A549 treated with Hydrocortisone at 1 μM for 4 hours (cell line): Measurements from ENCODE around the gene KHDC1L. TPM values are rescaled to one million over a fixed set of nuclear protein-coding genes. Genes with fewer than 3 reads are reported as not detected.

Experiments
- total RNA-seq: library from RNA; stranded (reverse); fragments of 200-300 nt; extraction: Qiagen RNA extraction; gene quantifications from 5 replicates; pipeline ENCODE4 v1.2.3, GENCODE V29; 2022

KHDC1L gene
- 0.24 to 0.75 TPM (median 0.35 TPM) in 3 of 5 replicates, not detected in the others for total RNA-seq

GRCh38 chr6:73225396-73225795 lies at the start of gene KHDC1L:
TSS of gene KHDC1L (minus strand) at chr6:73225496. CDS start at chr6:73225408, 88 bp downstream.

GRCh38 chr6:73262671-73263569 lies 37.6 kb upstream of the KHDC1L start, which contains the start of gene KHDC1:
TSS of gene KHDC1 (minus strand) at chr6:73263196. CDS start at chr6:73242517, 20,679 bp downstream.

Other genes starting within 250 kb of the KHDC1L start
- 2.9 to 3.5 TPM (median 3.3 TPM) in 5 replicates for gene KHDC1, start 37.7 kb upstream of the KHDC1L start, total RNA-seq
- not detected in 5 replicates for gene DPPA5, start 128.8 kb upstream of the KHDC1L start, total RNA-seq
- not detected in 5 replicates for gene KHDC3L, start 137.2 kb upstream of the KHDC1L start, total RNA-seq
- not detected in 5 replicates for gene OOEP, start 144.4 kb upstream of the KHDC1L start, total RNA-seq
- 0.05 TPM in 1 of 5 replicates, not detected in the others for gene DDX43, start 169.3 kb upstream of the KHDC1L start, total RNA-seq
- gene CGAS, start 226.8 kb upstream of the KHDC1L start, total RNA-seq = 3.8 to 4.4 TPM (median 4.0 TPM) in 5 replicates
- gene MTO1, start 236.2 kb upstream of the KHDC1L start, total RNA-seq = 8.4 to 11.6 TPM (median 10.2 TPM) in 5 replicates